ENCODE measurements around the gene SPDYE3. TPM values are rescaled to one million over a fixed set of nuclear protein-coding genes. Genes with fewer than 3 reads are reported as not detected.
"Not testable (repeated sequence)": the region's sequence is repeated elsewhere in the genome, so short reads cannot be mapped to it uniquely, and the experiment has no call there.

The SPDYE3 gene
- total RNA-seq, 1 experiment from 2014 or later: not detected

- H3K4ac ChIP-seq (ENCODE audit: low read depth, low read length); H4K20me1 ChIP-seq (ENCODE audit: control insufficient read depth, insufficient read depth, insufficient read length); H3K27ac ChIP-seq (ENCODE audit: insufficient read length, low read depth, low read length); H2BK20ac ChIP-seq (ENCODE audit: low read depth, low read length, poor library complexity, severe bottlenecking); H3K27me3 ChIP-seq (ENCODE audit: insufficient read depth, low read length); H3K9ac ChIP-seq (ENCODE audit: extremely low read depth, insufficient read length, low read length); H3K18ac ChIP-seq (ENCODE audit: insufficient read length, low read depth, low read length); H3K4me1 ChIP-seq (ENCODE audit: insufficient read depth, low read length); H3K14ac ChIP-seq (ENCODE audit: insufficient read depth, low read length); H4K8ac ChIP-seq (replicated peaks; ENCODE audit: insufficient read length, low read depth, low read length); H3K56ac ChIP-seq (ENCODE audit: insufficient read length, low read depth, low read length); H4K91ac ChIP-seq (ENCODE audit: insufficient read length, low read depth, low read length); H3K23ac ChIP-seq (ENCODE audit: insufficient read length, low read depth, low read length); H3K27me3 Mint-ChIP-seq (ENCODE audit: low read depth); H2AFZ ChIP-seq (ENCODE audit: low read length); H3K23me2 ChIP-seq (ENCODE audit: insufficient read length, low read depth, low read length, poor library complexity, severe bottlenecking); H3K36me3 Mint-ChIP-seq (ENCODE audit: insufficient read depth in 1 of 3, low read depth in 3 of 3); DNase-seq; H3K9me3 ChIP-seq (ENCODE audit: control insufficient read depth, low read depth, low read length); H4K5ac ChIP-seq (ENCODE audit: insufficient read length, low read depth, low read length); H3K9me3 Mint-ChIP-seq; H3K79me2 ChIP-seq (ENCODE audit: insufficient read depth, low read length); H2BK15ac ChIP-seq (ENCODE audit: low read depth, low read length); H3K4me3 Mint-ChIP-seq; H2AK5ac ChIP-seq (ENCODE audit: insufficient read length, low read length); H3T11ph ChIP-seq (ENCODE audit: low read length); H3K4me1 Mint-ChIP-seq; H2BK120ac ChIP-seq (ENCODE audit: low read depth, low read length, poor library complexity, severe bottlenecking); H2BK5ac ChIP-seq (ENCODE audit: insufficient read length, low read length); H3K79me1 ChIP-seq (ENCODE audit: insufficient read depth, low read depth, low read length, poor library complexity, severe bottlenecking); H2BK12ac ChIP-seq (ENCODE audit: insufficient read length, low read depth, low read length); H3K4me2 ChIP-seq (ENCODE audit: insufficient read depth, insufficient read length, low read length): not testable (repeated sequence)
- H3K27ac Mint-ChIP-seq: 0 out of 7 replicates have a peak overlapping the region, but pooled peaks of 2 of the 3 experiments have one; percentile 51 to 52
- no CpG with 5 or more reads among the region's 6 CpGs for WGBS (ENCODE audit: extremely low coverage, insufficient read length, low lambda C conversion rate)
Measured at GRCh38 chr7:100287191-100287969, 20.1 kb upstream of the SPDYE3 start.

DNA sequence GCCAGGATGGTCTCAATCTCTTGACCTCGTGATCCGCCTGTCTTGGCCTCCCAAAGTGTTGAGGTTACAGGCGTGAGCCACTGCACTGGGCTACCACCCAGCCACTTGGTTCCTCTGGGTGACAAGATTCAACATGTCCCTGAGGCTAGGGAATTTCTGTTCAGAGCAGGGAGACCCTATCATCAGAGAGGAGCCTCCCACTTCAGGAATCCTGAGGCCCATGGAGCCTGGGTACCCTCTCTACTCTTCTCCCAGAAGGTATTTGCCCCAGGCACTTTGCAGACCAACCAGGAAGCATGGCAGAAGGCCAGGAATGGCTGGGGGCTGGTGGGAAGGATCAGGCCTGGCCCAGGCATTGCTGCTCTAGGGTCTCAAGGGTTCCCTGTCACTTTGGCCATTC lies 19.2 kb upstream of the SPDYE3 start:
- H3T11ph ChIP-seq (ENCODE audit: low read length); H2BK120ac ChIP-seq (ENCODE audit: low read depth, low read length, poor library complexity, severe bottlenecking); H3K23me2 ChIP-seq (ENCODE audit: insufficient read length, low read depth, low read length, poor library complexity, severe bottlenecking); H3K79me1 ChIP-seq (ENCODE audit: insufficient read depth, low read depth, low read length, poor library complexity, severe bottlenecking); H2BK5ac ChIP-seq (ENCODE audit: insufficient read length, low read length); H3K18ac ChIP-seq (ENCODE audit: insufficient read length, low read depth, low read length); H2BK12ac ChIP-seq (ENCODE audit: insufficient read length, low read depth, low read length); H3K9me3 Mint-ChIP-seq; H2AK5ac ChIP-seq (ENCODE audit: insufficient read length, low read length); H3K79me2 ChIP-seq (ENCODE audit: insufficient read depth, low read length); DNase-seq; H3K4me3 Mint-ChIP-seq; H3K4me1 ChIP-seq (ENCODE audit: insufficient read depth, low read length); H3K27ac ChIP-seq (ENCODE audit: insufficient read length, low read depth, low read length); H3K4me1 Mint-ChIP-seq; H4K8ac ChIP-seq (replicated peaks; ENCODE audit: insufficient read length, low read depth, low read length); H3K23ac ChIP-seq (ENCODE audit: insufficient read length, low read depth, low read length); H3K36me3 Mint-ChIP-seq (ENCODE audit: insufficient read depth in 1 of 3, low read depth in 3 of 3); H4K5ac ChIP-seq (ENCODE audit: insufficient read length, low read depth, low read length); H3K56ac ChIP-seq (ENCODE audit: insufficient read length, low read depth, low read length); H3K9ac ChIP-seq (ENCODE audit: extremely low read depth, insufficient read length, low read length); H4K91ac ChIP-seq (ENCODE audit: insufficient read length, low read depth, low read length); H3K9me3 ChIP-seq (ENCODE audit: control insufficient read depth, low read depth, low read length); H2AFZ ChIP-seq (ENCODE audit: low read length); H3K27me3 ChIP-seq (ENCODE audit: insufficient read depth, low read length); H4K20me1 ChIP-seq (ENCODE audit: control insufficient read depth, insufficient read depth, insufficient read length); H2BK15ac ChIP-seq (ENCODE audit: low read depth, low read length); H3K4ac ChIP-seq (ENCODE audit: low read depth, low read length); H3K14ac ChIP-seq (ENCODE audit: insufficient read depth, low read length); H2BK20ac ChIP-seq (ENCODE audit: low read depth, low read length, poor library complexity, severe bottlenecking); H3K27ac Mint-ChIP-seq; H3K4me2 ChIP-seq (ENCODE audit: insufficient read depth, insufficient read length, low read length); H3K27me3 Mint-ChIP-seq (ENCODE audit: low read depth): not testable (repeated sequence)
- no CpG with 5 or more reads among the region's 3 CpGs for WGBS (ENCODE audit: extremely low coverage, insufficient read length, low lambda C conversion rate)

All from H9 (cell line).